OCI-LY7 (cell line): ENCODE data around the gene FOXF2. TPM values are rescaled to one million over a fixed set of nuclear protein-coding genes. Genes with fewer than 3 reads are reported as not detected.

Experiments
- BruUV-seq: library from RNA; stranded (reverse); fragments of 400-500 nt; replicated peaks from 2 replicates; lab custom pipeline; 2021; lab: Mats Ljungman, UMichigan
- CTCF ChIA-PET: fragments of 300-600 bp; sonication (Branson Sonifier 250); formaldehyde crosslinking; loops from one replicate; lab custom pipeline; 2022; ENCODE audit warnings: antibody characterized with exemption; ENCODE audit not compliant: unreplicated experiment; lab: Charles Lee
- POLR2A ChIA-PET: fragments of 300-600 bp; sonication (Branson Sonifier 250); formaldehyde crosslinking; loops from one replicate; lab custom pipeline; 2022; ENCODE audit warnings: antibody characterized with exemption; lab: Charles Lee
- DNase-seq: peaks from one replicate; pipeline ENCODE4 v3.0.0-alpha.2; 2015; ENCODE audit warnings: low spot score
- H2AFZ ChIP-seq: fragments of 200-600 bp; sonication (generic), shearing (Covaris generic); 2 replicates; pipeline ENCODE4 v1.6.1; 2014; ENCODE audit warnings: mild to moderate bottlenecking, antibody characterized with exemption, low read length, moderate library complexity
- H3K27ac ChIP-seq: fragments of 200-600 bp; sonication (generic); 2 replicates; pipeline ENCODE4 v1.5.1; 2014; ENCODE audit warnings: mixed run types, low read depth, mild to moderate bottlenecking, moderate library complexity, low read length, inconsistent platforms; ENCODE audit not compliant: poor library complexity, severe bottlenecking
- H3K36me3 ChIP-seq: fragments of 200-600 bp; sonication (generic); 2 replicates; pipeline ENCODE4 v1.6.1; 2014; ENCODE audit warnings: mild to moderate bottlenecking, antibody characterized with exemption, low read length, moderate library complexity, mixed read lengths; ENCODE audit not compliant: insufficient read depth
- H3K4me1 ChIP-seq: fragments of 200-600 bp; sonication (generic); 2 replicates; pipeline ENCODE4 v1.5.1; 2014; ENCODE audit warnings: mild to moderate bottlenecking, low read length; ENCODE audit not compliant: insufficient read depth, poor library complexity, severe bottlenecking
- H3K4me2 ChIP-seq: fragments of 200-600 bp; sonication (generic); 2 replicates; pipeline ENCODE4 v1.6.1; 2014; ENCODE audit warnings: mild to moderate bottlenecking, low read length
- H3K4me3 ChIP-seq: fragments of 200-600 bp; sonication (generic); 2 replicates; pipeline ENCODE4 v1.5.1; 2014; ENCODE audit warnings: mild to moderate bottlenecking, low read depth, low read length; ENCODE audit not compliant: poor library complexity, severe bottlenecking
- H3K79me2 ChIP-seq: fragments of 200-600 bp; sonication (generic); 2 replicates; pipeline ENCODE4 v1.6.1; 2016; ENCODE audit warnings: low read depth, mild to moderate bottlenecking, low read length, moderate library complexity, mixed read lengths; ENCODE audit not compliant: insufficient read depth
- H3K9me2 ChIP-seq: fragments of 200-600 bp; sonication (generic); 2 replicates; pipeline ENCODE4 v1.6.1; 2016; ENCODE audit warnings: mild to moderate bottlenecking, low read length, mixed read lengths; ENCODE audit not compliant: insufficient read depth
- H3K9me3 ChIP-seq: fragments of 200-600 bp; sonication (generic); 2 replicates; pipeline ENCODE4 v1.6.1; 2014; ENCODE audit warnings: mild to moderate bottlenecking, mixed run types, low read length, mixed read lengths
- H4K20me1 ChIP-seq: fragments of 200-600 bp; sonication (generic); 2 replicates; pipeline ENCODE4 v1.6.1; 2014; ENCODE audit warnings: mild to moderate bottlenecking, antibody characterized with exemption, low read length, moderate library complexity, mixed read lengths; ENCODE audit not compliant: insufficient read depth
- EZH2phosphoT487 ChIP-seq: fragments of 200-600 bp; sonication (generic); IDR thresholded peaks from 2 replicates; pipeline ENCODE4 v1.6.1; 2018; ENCODE audit warnings: low read depth, borderline replicate concordance, mild to moderate bottlenecking, mixed run types, antibody characterized with exemption, low read length, moderate library complexity, mixed read lengths
- intact Hi-C: fragments of 100-400 bp; cut with micrococcal nuclease; formaldehyde crosslinking; loops from one replicate; pipeline ENCODE4 v1.10.0; 2022; ENCODE audit not compliant: unreplicated experiment
- total RNA-seq, 2 experiments: library from RNA; depleted of rRNA in 1 of 2; stranded (reverse); fragments of >200 nt in 1 of 2; shearing (Covaris generic) in 1 of 2; gene quantifications; 2 replicates each; pipeline ENCODE4 v1.2.3, GENCODE V29; 2014 to 2022
- TF ChIP-seq, protein P1 (sequence below): fragments of 200-600 bp; sonication (generic); conservative IDR thresholded peaks from 2 replicates; pipeline ENCODE4 v1.5.1; 2014; ENCODE audit warnings: mild to moderate bottlenecking, antibody characterized with exemption, low read length, moderate library complexity, mixed read lengths

The FOXF2 gene
- total RNA-seq, 2 experiments from 2014 or later = not detected

DNA sequence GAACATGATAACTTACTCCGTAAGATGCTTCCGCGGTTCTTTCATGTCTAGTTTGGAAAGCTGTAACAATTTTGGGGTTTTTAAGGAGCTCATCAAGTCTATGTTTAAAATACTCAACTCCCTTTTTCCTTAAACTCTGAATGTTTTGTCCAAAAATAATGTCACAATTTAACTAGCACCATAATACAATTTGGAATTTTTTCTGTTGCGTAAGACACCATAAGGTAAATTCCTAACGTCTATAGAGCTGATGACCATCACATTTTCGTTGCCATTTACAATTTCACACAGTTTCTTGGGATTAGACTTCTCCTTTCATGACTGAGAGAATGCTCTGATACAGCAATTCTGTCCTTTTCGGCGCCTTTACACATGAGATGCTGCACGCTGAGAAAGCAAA lies 26.7 kb upstream of the FOXF2 start:
- BruUV-seq = no TSS peak
- POLR2A ChIA-PET = no interaction called here

DNA sequence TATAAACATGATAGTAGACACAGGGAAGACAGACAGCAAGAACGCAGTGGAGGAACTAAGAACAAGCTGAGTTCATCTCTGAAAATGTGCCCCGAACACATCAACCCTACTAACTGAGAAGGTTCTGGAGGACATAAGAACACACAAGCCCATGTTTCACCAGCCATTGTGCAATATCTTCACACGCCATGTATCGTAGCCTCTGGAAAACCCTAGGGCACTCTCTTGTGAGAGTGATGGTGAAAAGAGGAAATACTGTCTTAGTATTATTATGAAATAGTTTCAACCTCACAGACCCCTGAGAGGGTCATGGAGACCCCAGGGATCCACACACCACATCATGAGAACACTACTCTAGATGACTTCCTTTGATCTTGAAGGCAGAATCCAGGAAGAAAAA lies 26.1 kb upstream of the FOXF2 start:
- Histone ChIP-seq H3K9me3 (no peaks in the 10 kb centered on the region), H3K9me2 (no peaks in the 10 kb centered on the region), H3K27ac (no peak overlapping the region), H3K4me1 (no peaks in the 10 kb centered on the region), H3K79me2 (no peaks in the 10 kb centered on the region), H4K20me1 (no peaks in the 10 kb centered on the region), H3K4me3 (no peak overlapping the region), H3K36me3 (no peaks in the 10 kb centered on the region), H2AFZ (no peak overlapping the region), H3K4me2 (no peak overlapping the region)
- POLR2A ChIA-PET = interaction anchor here (0.9 kb wide), 1 partner anchor 13 kb away, joined by 3 read pairs; no protein-coding TSS in a partner anchor
- TF ChIP-seq, protein P1, sequence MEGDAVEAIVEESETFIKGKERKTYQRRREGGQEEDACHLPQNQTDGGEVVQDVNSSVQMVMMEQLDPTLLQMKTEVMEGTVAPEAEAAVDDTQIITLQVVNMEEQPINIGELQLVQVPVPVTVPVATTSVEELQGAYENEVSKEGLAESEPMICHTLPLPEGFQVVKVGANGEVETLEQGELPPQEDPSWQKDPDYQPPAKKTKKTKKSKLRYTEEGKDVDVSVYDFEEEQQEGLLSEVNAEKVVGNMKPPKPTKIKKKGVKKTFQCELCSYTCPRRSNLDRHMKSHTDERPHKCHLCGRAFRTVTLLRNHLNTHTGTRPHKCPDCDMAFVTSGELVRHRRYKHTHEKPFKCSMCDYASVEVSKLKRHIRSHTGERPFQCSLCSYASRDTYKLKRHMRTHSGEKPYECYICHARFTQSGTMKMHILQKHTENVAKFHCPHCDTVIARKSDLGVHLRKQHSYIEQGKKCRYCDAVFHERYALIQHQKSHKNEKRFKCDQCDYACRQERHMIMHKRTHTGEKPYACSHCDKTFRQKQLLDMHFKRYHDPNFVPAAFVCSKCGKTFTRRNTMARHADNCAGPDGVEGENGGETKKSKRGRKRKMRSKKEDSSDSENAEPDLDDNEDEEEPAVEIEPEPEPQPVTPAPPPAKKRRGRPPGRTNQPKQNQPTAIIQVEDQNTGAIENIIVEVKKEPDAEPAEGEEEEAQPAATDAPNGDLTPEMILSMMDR = no peak
- TF ChIP-seq EZH2phosphoT487 = no peak
- no TSS peak for BruUV-seq
- intact Hi-C loops = no loop called here
- DNase-seq = no peak
- CTCF ChIA-PET = no interaction called here

More for the DNA sequence above, 26.7 kb upstream of the FOXF2 start:
- intact Hi-C loops = no loop called here
- H3K4me2 ChIP-seq = no peak overlapping the region
- no peak for DNase-seq
- H3K9me3 ChIP-seq = no peaks in the 10 kb centered on the region
- CTCF ChIA-PET = no interaction called here
- H3K9me2 ChIP-seq = no peaks in the 10 kb centered on the region
- H4K20me1 ChIP-seq = no peaks in the 10 kb centered on the region
- no peaks in the 10 kb centered on the region for H3K4me1 ChIP-seq
- TF ChIP-seq EZH2phosphoT487 = no peak
- TF ChIP-seq, protein P1 = no peak
- no peak overlapping the region for H3K4me3 ChIP-seq
- H3K36me3 ChIP-seq = no peaks in the 10 kb centered on the region
- no peak overlapping the region for H3K27ac ChIP-seq
- no peaks in the 10 kb centered on the region for H3K79me2 ChIP-seq
- no peak overlapping the region for H2AFZ ChIP-seq

DNA sequence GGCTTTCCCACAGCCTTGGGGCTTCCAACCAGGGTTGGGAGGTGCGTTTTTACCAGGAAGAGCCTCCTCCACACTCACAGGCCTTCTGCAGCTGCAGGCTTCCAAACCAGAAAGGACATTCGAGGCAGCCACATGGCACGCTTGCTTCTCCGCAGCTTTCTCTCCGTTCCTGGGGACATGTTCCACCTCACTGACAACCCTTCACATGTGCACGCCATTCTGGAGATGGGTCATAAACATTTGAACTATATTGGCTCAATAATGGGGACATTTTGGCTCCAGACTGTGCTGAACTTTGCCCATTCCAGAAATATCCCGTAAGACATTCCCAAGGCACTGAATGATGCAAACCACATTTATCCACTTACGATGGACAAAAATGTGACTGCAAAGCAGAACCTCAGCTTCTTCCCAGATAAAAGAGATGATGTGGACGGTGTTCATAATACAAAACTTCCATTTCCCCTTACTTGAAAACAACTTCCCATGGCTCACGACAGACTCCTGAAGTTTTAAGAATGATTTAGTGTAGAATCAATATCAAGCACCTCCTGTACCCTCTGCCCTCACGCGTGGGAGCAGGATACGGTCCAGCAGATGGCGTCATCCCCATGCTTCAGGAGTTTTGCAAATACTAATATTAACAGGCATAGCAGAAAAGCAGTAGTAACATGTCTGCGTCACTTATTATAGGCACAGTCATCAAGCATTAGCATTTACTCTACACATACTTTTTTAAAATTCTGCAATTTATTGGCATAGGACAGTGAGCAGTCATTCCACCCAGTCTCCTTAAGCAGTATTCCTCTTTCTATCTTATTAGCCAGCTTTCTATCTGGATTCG lies 25.4 kb upstream of the FOXF2 start:
- H3K4me2 ChIP-seq = no peak overlapping the region
- H3K79me2 ChIP-seq = no peaks in the 10 kb centered on the region
- H3K4me1 ChIP-seq = no peaks in the 10 kb centered on the region
- intact Hi-C loops = no loop called here
- no peaks in the 10 kb centered on the region for H3K9me2 ChIP-seq
- no peak overlapping the region for H3K27ac ChIP-seq
- no peaks in the 10 kb centered on the region for H3K9me3 ChIP-seq
- no peaks in the 10 kb centered on the region for H3K36me3 ChIP-seq
- no peak for TF ChIP-seq EZH2phosphoT487
- TF ChIP-seq, protein P1 = peak; percentile 65
- ChIA-PET CTCF (no interaction called here), POLR2A (interaction anchor here (0.9 kb wide), 1 partner anchor 12 kb away, joined by 3 read pairs; no protein-coding TSS in a partner anchor)
- H3K4me3 ChIP-seq = no peak overlapping the region
- no peaks in the 10 kb centered on the region for H4K20me1 ChIP-seq
- no peak for DNase-seq
- no peak overlapping the region for H2AFZ ChIP-seq
- no TSS peak for BruUV-seq
